Esophagus muscularis mucosa (tissue), 3 donors: Measurements from ENCODE around the gene MTPN.

Experiments used
- POLR2A ChIP-seq: fragments of 450-650 bp; IDR thresholded peaks from one replicate; pipeline ENCODE4 v1.6.1; 2017; ENCODE audit warnings: antibody characterized with exemption, moderate library complexity, mild to moderate bottlenecking, low read depth
- TF ChIP-seq, protein P1 (sequence below), 3 experiments: fragments of 200-600 bp in 2 of 3; fragments of 450-650 bp in 1 of 3; sonication (generic) in 2 of 3; IDR thresholded peaks; one replicate each; pipeline ENCODE4 v1.5.1; 2017 to 2019; ENCODE audit warnings: antibody characterized with exemption in 3 of 3, mild to moderate bottlenecking in 2 of 3, moderate library complexity in 1 of 3

DNA sequence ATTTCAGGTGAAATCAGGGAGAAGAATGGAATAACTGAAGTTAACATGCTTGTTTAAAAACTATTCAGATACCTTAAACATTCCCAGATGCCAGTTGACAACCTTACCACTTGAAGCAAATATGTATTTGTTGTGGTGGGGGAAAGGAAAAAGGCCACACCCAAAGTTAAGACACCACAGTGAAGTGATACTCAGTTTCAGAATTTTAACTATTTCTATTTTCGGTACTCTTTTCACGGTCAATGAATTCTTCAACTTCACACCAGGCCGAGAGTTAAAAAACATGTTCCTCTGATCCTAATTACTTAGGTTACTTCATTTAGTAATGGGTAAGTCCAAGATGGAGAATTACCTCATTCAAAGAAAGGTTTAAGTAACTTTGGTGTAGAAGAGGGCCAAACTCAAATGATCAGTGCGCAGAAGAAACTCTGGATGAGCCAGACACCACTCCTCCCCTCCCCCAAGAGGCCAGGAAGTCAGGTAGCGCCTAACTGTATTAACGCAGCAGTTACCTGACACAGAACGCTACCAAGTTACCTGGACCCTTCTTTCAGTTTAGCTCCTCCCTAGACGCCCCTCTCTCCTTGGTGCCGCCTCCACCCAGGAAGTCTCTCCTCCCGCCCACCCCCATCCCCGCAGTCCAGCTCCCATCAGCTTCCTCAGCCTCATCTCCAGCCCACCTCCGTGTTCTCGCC, 700 bp downstream of the MTPN start:
- TF ChIP-seq, protein P1, sequence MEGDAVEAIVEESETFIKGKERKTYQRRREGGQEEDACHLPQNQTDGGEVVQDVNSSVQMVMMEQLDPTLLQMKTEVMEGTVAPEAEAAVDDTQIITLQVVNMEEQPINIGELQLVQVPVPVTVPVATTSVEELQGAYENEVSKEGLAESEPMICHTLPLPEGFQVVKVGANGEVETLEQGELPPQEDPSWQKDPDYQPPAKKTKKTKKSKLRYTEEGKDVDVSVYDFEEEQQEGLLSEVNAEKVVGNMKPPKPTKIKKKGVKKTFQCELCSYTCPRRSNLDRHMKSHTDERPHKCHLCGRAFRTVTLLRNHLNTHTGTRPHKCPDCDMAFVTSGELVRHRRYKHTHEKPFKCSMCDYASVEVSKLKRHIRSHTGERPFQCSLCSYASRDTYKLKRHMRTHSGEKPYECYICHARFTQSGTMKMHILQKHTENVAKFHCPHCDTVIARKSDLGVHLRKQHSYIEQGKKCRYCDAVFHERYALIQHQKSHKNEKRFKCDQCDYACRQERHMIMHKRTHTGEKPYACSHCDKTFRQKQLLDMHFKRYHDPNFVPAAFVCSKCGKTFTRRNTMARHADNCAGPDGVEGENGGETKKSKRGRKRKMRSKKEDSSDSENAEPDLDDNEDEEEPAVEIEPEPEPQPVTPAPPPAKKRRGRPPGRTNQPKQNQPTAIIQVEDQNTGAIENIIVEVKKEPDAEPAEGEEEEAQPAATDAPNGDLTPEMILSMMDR (IDR thresholded peaks at IDR 0.05), result no peak
- no peak for TF ChIP-seq POLR2A
